ENCODE measurements around the gene ZNFX1.
"Not testable (repeated sequence)": the region's sequence is repeated elsewhere in the genome, so short reads cannot be mapped to it uniquely, and the experiment has no call there.

The ZNFX1 gene

DNA sequence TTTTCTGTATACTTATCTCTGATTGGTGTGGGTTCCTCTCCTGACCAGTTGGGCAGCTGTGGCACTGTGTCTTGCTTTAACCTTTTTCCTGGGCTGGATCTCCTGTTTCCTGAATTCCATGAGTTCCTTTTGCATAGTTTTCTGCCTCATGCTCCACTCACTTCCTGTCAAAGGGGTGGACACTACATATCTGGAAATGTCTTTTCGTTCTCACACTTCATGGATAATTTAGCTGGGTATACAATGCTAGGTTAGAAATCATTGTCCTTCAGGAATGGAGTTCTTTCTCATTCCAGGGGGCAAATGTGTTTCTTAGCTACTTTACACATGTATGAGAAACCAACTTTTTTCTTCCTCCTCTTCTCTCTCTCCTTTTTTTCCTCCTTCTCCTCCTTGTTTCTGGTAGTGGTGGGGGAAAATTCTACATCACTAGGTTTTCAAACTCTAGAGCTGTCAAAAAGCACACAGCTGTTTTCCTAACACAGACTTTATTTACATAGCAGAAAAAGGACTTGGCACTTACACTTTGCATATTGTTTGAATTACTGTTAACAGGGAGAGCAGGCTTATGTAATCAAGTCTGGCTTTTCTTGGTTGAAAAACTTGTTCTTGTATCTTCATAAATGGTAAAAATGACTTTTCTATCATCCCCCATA, 67.6 kb downstream of the ZNFX1 start:
- no peak for DNase-seq (ENCODE audit: low read depth)

DNA sequence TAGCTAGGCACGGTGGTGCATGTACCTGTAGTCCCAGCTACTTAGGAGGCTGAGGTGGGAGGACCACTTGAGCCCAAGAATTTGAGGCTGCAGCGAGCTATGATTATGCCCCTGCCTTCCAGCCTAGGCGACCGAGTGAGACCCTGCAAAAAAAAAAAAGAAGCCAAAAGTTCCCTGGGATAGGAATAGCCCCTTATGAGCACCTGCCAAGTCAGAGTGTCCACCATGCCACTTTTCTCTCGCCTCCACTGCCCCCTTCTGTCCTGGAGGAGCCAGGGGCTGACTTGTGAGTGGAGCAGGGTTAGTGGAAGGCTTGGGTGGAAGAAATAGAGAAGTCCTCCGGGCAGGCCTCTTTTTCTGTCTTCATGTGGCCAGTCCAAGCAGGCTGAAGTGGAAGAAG, 70.8 kb downstream of the ZNFX1 start:
- DNase-seq (ENCODE audit: low read depth), result no peak

- no peak for DNase-seq (ENCODE audit: low read depth)
These were observed 74.1 kb downstream of the ZNFX1 start for GRCh38 chr20:49203746-49204145.

DNA sequence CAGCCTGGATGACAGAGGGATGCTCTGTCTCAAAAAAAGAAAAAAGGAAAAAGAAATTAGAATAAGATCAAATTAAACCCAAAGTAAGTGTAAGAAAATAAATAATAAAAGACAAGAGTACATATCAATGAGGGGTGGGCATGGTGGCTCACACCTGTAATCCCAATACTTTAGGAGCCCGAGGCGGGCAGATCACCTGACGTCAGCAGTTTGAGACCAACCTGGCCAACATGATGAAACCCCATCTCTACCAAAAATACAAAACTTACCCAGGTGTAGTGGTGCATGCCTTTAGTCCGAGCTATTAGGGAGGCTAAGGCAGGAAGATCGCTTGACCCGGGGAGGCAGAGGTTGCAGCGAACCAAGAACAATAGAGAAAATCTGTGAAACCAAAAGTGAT, 74.8 kb downstream of the ZNFX1 start:
- no peak for DNase-seq (ENCODE audit: low read depth)

GRCh38 chr20:49199729-49200293, 78.0 kb downstream of the ZNFX1 start:
- DNase-seq (ENCODE audit: low read depth), result no peak

- DNase-seq (ENCODE audit: low read depth), result not testable (repeated sequence)
These were observed 84.8 kb downstream of the ZNFX1 start for GRCh38 chr20:49192944-49193518.
